ENCODE data around the gene OR8U1. TPM values are rescaled to one million over a fixed set of nuclear protein-coding genes. Genes with fewer than 3 reads are reported as not detected.
"Not testable (repeated sequence)": the region's sequence is repeated elsewhere in the genome, so short reads cannot be mapped to it uniquely, and the experiment has no call there.

Gene OR8U1
- not detected in 2 replicates for total RNA-seq

DNA sequence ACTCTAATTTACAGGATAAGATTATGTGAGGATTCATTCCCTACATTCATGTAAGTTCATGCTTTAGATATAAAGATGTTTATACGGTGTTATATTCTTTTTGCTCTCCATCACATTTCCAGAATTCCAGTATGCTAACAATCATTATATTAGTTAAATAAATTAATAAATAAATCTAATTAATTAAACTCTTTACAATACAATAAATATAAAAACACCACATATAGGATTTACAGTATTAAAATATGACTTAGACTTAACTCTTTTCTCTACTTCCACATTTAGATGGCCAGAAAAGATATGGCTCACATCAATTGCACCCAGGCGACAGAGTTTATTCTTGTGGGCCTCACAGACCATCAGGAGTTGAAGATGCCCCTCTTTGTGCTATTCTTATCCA lies at the start of gene OR8U1:
OR8U1 (plus strand) TSS at position 301 of the 400 bp plus-strand sequence; CDS start at position 301, 0 bp downstream.
- no peaks in the 10 kb centered on the region for H3K4me1 Mint-ChIP-seq (ENCODE audit: low read depth)
- no peak within 1 kb of the TSS for H3K27ac Mint-ChIP-seq
- no peak for DNase-seq (ENCODE audit: low spot score)
- H3K27me3 Mint-ChIP-seq (ENCODE audit: insufficient read depth): no peaks in the 10 kb centered on the region
- H3K4me3 Mint-ChIP-seq: no peak within 1 kb of the TSS
- H3K9me3 Mint-ChIP-seq: peaks cover 27% of the 10 kb centered on the region
- no peaks in the 10 kb centered on the region for H3K36me3 Mint-ChIP-seq (ENCODE audit: low read depth)
- intact Hi-C loops (cut with micrococcal nuclease): no loop called here

DNA sequence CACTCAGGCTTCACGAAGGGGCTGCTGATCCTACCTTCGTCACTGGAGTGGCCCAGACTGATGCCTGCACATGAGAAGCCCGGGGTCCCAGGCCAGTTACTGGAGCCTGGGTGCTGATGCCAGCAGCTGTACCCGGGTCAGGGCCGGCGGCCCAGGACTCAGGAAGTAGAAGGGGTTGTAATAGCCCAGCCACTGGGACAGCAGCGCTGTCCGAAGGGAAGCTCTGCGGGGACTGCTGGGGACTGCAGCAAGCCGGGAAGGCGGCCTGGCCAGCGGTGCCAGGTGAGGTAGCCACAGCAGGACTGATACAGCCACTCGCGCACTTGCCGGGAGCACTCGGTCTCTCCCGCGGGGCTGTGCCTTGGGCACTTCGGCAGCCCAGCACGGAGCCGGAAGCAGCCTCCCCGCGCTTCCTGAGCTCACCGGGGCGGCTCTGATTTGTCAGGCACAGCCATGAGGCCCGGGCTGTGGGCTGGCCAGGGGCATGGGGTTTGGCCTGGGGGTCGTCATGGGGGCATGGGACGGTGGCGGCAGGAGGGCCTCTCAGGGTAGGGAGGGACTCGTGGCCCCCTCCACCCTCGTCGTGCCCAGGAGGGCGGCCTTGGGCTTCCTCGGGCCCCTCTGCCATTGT lies 43.4 kb upstream of the OR8U1 start:
- DNase-seq (ENCODE audit: low spot score): no peak
- intact Hi-C loops (cut with micrococcal nuclease): no loop called here
- Mint-ChIP-seq H3K4me3 (no peak overlapping the region), H3K4me1 (ENCODE audit: low read depth) (no peaks in the 10 kb centered on the region), H3K27ac (no peak overlapping the region), H3K9me3 (peaks cover 10% of the 10 kb centered on the region), H3K27me3 (ENCODE audit: insufficient read depth) (no peaks in the 10 kb centered on the region), H3K36me3 (ENCODE audit: low read depth) (no peaks in the 10 kb centered on the region)

DNA sequence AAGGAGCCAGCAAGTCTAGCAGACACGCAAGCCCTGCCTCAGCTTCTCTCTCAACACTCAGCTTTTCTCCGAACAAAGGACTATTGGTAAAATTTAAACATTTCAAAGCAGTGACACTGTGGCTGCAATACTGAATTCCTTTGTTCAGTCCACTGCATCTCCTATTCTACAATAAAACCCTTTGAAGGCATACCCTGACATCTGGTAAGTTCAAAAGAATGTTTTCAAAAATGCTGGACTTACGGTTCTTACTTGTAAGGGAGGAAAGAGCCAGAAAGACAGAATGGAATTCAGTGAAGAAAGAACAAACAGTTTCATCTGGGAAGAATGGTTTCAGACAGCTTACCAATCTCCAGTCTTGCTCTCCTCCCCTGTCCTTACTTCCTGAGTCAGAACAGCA lies 42.3 kb upstream of the OR8U1 start:
- no peak overlapping the region for H3K4me3 Mint-ChIP-seq
- peaks cover 10% of the 10 kb centered on the region for H3K9me3 Mint-ChIP-seq
- no peak overlapping the region for H3K27ac Mint-ChIP-seq
- intact Hi-C loops (cut with micrococcal nuclease): no loop called here
- H3K36me3 Mint-ChIP-seq (ENCODE audit: low read depth): no peaks in the 10 kb centered on the region
- no peaks in the 10 kb centered on the region for H3K4me1 Mint-ChIP-seq (ENCODE audit: low read depth)
- H3K27me3 Mint-ChIP-seq (ENCODE audit: insufficient read depth): no peaks in the 10 kb centered on the region
- DNase-seq (ENCODE audit: low spot score): no peak

DNA sequence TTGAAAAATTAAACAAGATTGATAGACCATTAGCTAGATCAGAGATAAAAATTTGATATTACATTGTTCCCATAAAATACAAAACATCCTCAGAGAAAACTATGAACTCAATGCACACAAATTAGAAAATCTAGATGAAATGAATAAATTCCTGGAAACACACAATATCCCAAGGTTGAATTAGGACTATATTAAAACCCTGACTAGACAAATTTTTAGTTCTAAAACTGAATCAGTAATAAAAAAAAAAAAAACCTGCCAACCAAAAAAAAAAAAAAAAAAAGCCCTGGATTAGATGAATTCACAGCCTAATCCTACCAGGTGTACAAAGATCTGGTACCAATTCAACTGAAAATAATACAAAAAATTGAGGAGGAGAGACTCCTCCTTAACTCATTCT lies 35.1 kb upstream of the OR8U1 start:
- no peak for DNase-seq (ENCODE audit: low spot score)
- no peaks in the 10 kb centered on the region for H3K4me1 Mint-ChIP-seq (ENCODE audit: low read depth)
- H3K27ac Mint-ChIP-seq: no peak overlapping the region
- no peaks in the 10 kb centered on the region for H3K36me3 Mint-ChIP-seq (ENCODE audit: low read depth)
- intact Hi-C loops (cut with micrococcal nuclease): no loop called here
- H3K4me3 Mint-ChIP-seq: no peak overlapping the region
- no peaks in the 10 kb centered on the region for H3K27me3 Mint-ChIP-seq (ENCODE audit: insufficient read depth)
- H3K9me3 Mint-ChIP-seq: peaks cover 37% of the 10 kb centered on the region

DNA sequence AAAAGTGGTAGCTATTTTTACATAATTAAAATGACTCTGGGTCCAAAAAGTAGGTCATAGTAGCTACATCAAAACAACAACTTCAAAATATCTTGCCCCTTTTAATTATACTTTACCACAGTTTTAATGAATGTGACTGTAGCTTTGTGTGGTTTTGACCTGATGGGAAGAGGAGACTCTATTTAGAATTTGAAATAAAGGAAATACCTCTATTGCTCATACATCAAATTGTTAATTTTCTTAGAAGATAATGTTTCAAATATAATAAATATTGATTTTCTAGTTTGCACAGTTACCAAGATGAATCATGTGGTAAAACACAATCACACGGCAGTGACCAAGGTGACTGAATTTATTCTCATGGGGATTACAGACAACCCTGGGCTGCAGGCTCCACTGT lies 29.7 kb upstream of the OR8U1 start, which contains the start of gene OR8K1:
OR8K1 (plus strand) TSS at position 301 of the 400 bp plus-strand sequence; CDS start at position 301, 0 bp downstream.
- H3K27me3 Mint-ChIP-seq (ENCODE audit: insufficient read depth): no peaks in the 10 kb centered on the region
- H3K9me3 Mint-ChIP-seq: peaks cover 23% of the 10 kb centered on the region
- H3K4me3 Mint-ChIP-seq: no peak within 1 kb of the TSS
- no peak within 1 kb of the TSS for H3K27ac Mint-ChIP-seq
- intact Hi-C loops (cut with micrococcal nuclease): no loop called here
- no peaks in the 10 kb centered on the region for H3K4me1 Mint-ChIP-seq (ENCODE audit: low read depth)
- no peak for DNase-seq (ENCODE audit: low spot score)
- H3K36me3 Mint-ChIP-seq (ENCODE audit: low read depth): no peaks in the 10 kb centered on the region

DNA sequence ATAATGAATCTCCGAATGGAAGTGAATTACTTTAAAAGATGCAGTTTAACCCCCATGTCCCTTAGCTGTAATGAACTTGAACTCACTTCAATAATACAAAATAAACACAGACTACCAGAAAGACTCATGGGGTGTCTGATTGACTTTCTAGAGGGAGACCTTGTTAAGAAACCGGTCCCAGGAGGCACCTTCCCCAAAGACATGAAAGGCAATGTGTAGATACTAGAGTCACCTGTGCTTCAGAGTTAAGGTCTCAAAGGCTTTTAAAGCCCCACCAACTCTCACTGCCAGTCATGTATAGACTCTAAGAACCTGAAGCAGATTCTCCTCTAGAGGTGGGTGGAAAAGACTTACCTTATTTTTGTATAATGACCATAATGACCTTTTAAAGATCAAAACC lies 21.4 kb upstream of the OR8U1 start, which contains the start of gene OR8J1:
OR8J1 (plus strand) TSS at position 301 of the 400 bp plus-strand sequence. CDS start 5,956 bp downstream, outside the sequence.
- no peaks in the 10 kb centered on the region for H3K9me3 Mint-ChIP-seq
- H3K27me3 Mint-ChIP-seq (ENCODE audit: insufficient read depth): no peaks in the 10 kb centered on the region
- H3K36me3 Mint-ChIP-seq (ENCODE audit: low read depth): no peaks in the 10 kb centered on the region
- intact Hi-C loops (cut with micrococcal nuclease): no loop called here
- no peak within 1 kb of the TSS for H3K4me3 Mint-ChIP-seq
- no peak within 1 kb of the TSS for H3K27ac Mint-ChIP-seq
- no peak for DNase-seq (ENCODE audit: low spot score)
- H3K4me1 Mint-ChIP-seq (ENCODE audit: low read depth): no peaks in the 10 kb centered on the region

DNA sequence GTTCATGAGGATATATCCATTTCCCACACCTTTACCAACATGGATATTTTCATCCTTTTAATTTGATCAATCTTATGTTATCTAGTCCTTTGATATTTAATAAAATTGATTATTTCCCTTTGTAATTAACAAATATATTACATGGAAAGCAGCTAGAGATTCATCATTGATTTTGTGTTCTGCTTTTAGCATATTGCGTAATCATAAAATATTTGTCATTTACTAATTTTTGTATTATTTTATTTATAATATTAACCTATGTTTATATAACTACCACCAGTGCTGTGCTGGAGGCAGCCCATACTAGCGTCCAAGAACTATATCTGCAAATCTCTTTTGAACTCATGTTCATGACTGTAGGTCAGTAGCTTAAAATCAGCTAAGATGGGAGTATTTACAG lies 4.7 kb downstream of the OR8U1 start:
- no peak for DNase-seq (ENCODE audit: low spot score)
- Mint-ChIP-seq H3K9me3 (peaks cover 19% of the 10 kb centered on the region), H3K4me3 (no peak overlapping the region), H3K27me3 (ENCODE audit: insufficient read depth) (no peaks in the 10 kb centered on the region), H3K27ac (no peak overlapping the region), H3K4me1 (ENCODE audit: low read depth) (no peaks in the 10 kb centered on the region), H3K36me3 (ENCODE audit: low read depth) (no peaks in the 10 kb centered on the region)
- intact Hi-C loops (cut with micrococcal nuclease): no loop called here

DNA sequence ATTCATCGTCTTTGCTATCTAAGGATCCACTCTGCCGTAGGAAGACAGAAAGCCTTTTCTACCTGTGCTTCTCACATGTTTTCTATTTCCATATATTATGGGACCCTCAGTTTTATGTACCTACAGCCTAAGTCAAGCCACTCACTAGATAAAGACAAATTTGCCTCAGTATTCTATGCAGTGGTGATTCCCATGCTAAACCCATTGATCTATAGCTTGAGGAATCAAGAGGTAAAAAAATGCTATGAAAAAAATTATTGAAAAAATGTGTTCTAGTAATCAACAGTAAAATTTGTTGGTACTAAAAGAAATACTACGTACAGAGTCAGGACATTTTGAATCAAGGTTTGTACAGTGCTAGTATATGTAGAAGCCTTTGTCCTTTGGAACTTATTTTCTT lies 19.0 kb downstream of the OR8U1 start:
- intact Hi-C loops (cut with micrococcal nuclease): no loop called here
- H3K9me3 Mint-ChIP-seq: no peaks in the 10 kb centered on the region
- DNase-seq (ENCODE audit: low spot score): no peak
- H3K27me3 Mint-ChIP-seq (ENCODE audit: insufficient read depth): no peaks in the 10 kb centered on the region
- H3K4me3 Mint-ChIP-seq: no peak overlapping the region
- H3K27ac Mint-ChIP-seq: no peak overlapping the region
- no peaks in the 10 kb centered on the region for H3K36me3 Mint-ChIP-seq (ENCODE audit: low read depth)
- no peaks in the 10 kb centered on the region for H3K4me1 Mint-ChIP-seq (ENCODE audit: low read depth)

DNA sequence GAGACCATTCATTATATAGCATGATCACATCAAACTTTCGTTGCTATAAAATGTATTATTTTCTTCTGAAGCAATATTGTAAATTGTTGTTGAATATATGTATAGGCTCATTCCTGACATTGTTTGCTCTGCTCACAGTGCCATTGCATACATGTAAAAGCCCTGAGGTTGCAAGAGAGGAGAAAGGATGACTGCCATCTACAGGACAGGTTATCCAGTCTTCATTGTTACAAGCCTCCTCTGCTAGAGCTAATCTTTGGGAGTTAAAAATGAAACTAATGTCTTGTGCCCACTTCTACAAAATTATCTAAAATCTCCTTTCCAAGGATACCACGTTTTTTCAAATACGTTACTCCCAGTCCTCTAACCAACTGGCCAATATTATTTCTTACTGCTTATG lies 20.6 kb downstream of the OR8U1 start:
- H3K36me3 Mint-ChIP-seq (ENCODE audit: low read depth): no peaks in the 10 kb centered on the region
- H3K4me3 Mint-ChIP-seq: no peak overlapping the region
- H3K4me1 Mint-ChIP-seq (ENCODE audit: low read depth): no peaks in the 10 kb centered on the region
- intact Hi-C loops (cut with micrococcal nuclease): no loop called here
- H3K27ac Mint-ChIP-seq: no peak overlapping the region
- H3K9me3 Mint-ChIP-seq: no peaks in the 10 kb centered on the region
- H3K27me3 Mint-ChIP-seq (ENCODE audit: insufficient read depth): no peaks in the 10 kb centered on the region
- DNase-seq (ENCODE audit: low spot score): no peak

DNA sequence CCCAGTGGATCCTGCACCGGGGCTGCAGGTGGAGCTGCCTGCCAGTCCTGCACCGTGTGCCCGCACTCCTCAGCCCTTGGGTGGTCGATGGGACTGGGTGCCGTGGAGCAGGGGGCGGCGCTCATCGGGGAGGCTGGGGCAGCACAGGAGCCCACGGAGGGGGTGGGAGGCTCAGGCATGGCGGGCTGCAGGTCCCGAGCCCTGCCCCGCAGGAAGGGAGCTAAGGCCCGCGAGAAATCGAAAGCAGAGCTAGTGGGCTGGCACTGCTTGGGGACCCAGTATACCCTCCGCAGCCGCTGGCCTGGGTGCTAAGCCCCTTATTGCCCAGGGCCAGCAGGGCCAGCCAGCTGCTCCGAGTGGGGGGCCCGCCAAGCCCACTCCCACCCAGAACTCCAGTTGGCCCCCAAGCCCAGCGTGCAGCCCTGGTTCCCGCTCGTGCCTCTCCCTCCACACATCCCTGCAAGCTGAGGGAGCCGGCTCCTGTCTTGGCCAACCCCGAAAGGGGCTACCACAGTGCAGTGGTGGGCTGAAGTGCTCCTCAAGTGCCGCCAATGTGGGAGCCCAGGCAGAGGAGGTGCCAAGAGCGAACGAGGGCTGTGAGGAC lies 26.5 kb downstream of the OR8U1 start:
- H3K4me3 Mint-ChIP-seq; H3K4me1 Mint-ChIP-seq (ENCODE audit: low read depth); DNase-seq (ENCODE audit: low spot score); H3K27me3 Mint-ChIP-seq (ENCODE audit: insufficient read depth); H3K36me3 Mint-ChIP-seq (ENCODE audit: low read depth); H3K27ac Mint-ChIP-seq; intact Hi-C loops (cut with micrococcal nuclease): not testable (repeated sequence)
- H3K9me3 Mint-ChIP-seq: peaks cover 25% of the 10 kb centered on the region

DNA sequence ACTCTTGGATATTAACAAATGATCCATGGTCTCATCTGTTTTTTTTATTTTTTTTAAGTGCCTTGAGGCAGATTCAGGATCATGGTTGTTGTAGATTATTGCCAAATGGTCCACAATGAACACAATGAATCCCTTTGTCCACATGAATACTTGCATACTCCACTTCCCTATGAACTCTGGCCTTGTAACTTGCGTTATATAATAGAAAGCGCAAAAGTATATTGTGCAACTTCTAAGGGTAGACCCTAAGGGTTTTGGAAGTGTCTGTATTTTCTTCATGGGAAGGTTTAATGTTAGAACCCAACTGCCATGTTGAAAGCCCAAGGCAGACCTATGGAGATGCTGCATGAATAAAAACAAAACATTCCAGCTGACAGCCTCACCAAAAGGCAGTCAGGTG lies 29.0 kb downstream of the OR8U1 start:
- no peaks in the 10 kb centered on the region for H3K36me3 Mint-ChIP-seq (ENCODE audit: low read depth)
- H3K9me3 Mint-ChIP-seq: peaks cover 43% of the 10 kb centered on the region
- H3K27me3 Mint-ChIP-seq (ENCODE audit: insufficient read depth): no peaks in the 10 kb centered on the region
- DNase-seq (ENCODE audit: low spot score): no peak
- intact Hi-C loops (cut with micrococcal nuclease): no loop called here
- no peaks in the 10 kb centered on the region for H3K4me1 Mint-ChIP-seq (ENCODE audit: low read depth)
- no peak overlapping the region for H3K4me3 Mint-ChIP-seq
- H3K27ac Mint-ChIP-seq: no peak overlapping the region

DNA sequence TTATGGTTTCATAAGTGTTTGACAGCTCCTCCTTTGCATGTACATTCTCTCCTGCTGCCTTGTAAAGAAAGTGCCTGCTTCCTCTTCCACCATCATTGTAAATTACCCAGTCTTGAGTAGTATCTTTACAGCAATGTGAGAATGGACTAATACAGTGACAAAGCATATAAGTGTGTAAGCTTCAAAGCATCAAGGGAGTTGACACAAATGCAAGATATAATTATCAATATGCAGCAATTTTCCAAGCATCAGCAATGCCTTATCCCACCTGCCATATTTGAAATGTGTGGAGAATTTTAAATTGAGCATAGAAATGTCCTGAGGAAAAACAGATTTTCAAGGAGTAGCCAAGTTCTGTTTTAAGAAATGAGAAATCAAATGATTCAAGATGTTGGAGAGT lies 35.4 kb downstream of the OR8U1 start:
- Mint-ChIP-seq H3K4me3 (no peak overlapping the region), H3K36me3 (ENCODE audit: low read depth) (no peaks in the 10 kb centered on the region), H3K27me3 (ENCODE audit: insufficient read depth) (no peaks in the 10 kb centered on the region), H3K27ac (no peak overlapping the region), H3K9me3 (peaks cover 38% of the 10 kb centered on the region), H3K4me1 (ENCODE audit: low read depth) (no peaks in the 10 kb centered on the region)
- no peak for DNase-seq (ENCODE audit: low spot score)
- intact Hi-C loops (cut with micrococcal nuclease): no loop called here

DNA sequence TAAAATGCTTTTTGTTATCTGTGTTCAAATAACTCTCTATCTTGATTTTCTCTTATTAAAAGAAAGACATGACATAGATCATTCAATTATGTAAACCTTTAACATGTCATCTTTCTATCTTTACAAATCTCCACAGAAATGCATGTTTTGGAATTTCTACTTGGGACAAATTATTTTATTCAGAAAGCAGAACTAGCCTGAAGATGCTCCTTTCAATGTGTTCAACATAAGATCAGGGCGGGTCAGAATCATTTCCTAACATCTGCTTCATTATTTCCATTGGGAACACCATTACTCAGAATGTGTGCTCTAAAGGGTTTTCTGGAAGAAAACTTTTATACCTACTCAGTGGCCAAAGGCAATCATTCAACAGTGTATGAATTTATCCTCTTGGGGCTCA lies 37.0 kb downstream of the OR8U1 start, which contains the start of gene OR5AL1:
OR5AL1 (plus strand) TSS at position 301 of the 400 bp plus-strand sequence.
- no peak for DNase-seq (ENCODE audit: low spot score)
- intact Hi-C loops (cut with micrococcal nuclease): no loop called here
- Mint-ChIP-seq H3K9me3 (peaks cover 25% of the 10 kb centered on the region), H3K4me1 (ENCODE audit: low read depth) (no peaks in the 10 kb centered on the region), H3K36me3 (ENCODE audit: low read depth) (no peaks in the 10 kb centered on the region), H3K27me3 (ENCODE audit: insufficient read depth) (no peaks in the 10 kb centered on the region), H3K27ac (no peak within 1 kb of the TSS), H3K4me3 (no peak within 1 kb of the TSS)

Measured in activated T-helper 1 cell treated with anti-CD3 and anti-CD28 coated beads, Interleukin-12 subunit alpha, Interleukin-12 subunit beta, Interleukin-2, Interleukin-4 antibody, amounts not matched to agents 30 ng/mL and 10 ng/mL and 1 ng/mL, durations not matched to agents 14 hours and 24 hours and 36 hours (primary cell).